VCaP (cell line): ENCODE measurements around the gene SUFU.

Experiments used
- H3K27ac ChIP-seq: fragments of 450-650 bp; 2 replicates; pipeline ENCODE4 v1.5.1; 2017
- CTCF ChIP-seq: fragments of 450-650 bp; conservative IDR thresholded peaks from 2 replicates; pipeline ENCODE4 v1.5.1; 2017; ENCODE audit warnings: mild to moderate bottlenecking, moderate library complexity

Gene SUFU

GRCh38 chr10:102624751-102625645 is 121.2 kb downstream of the SUFU start:
- no peak for TF ChIP-seq CTCF
- H3K27ac ChIP-seq, result no peak overlapping the region

GRCh38 chr10:102626026-102626685 is 122.4 kb downstream of the SUFU start:
- TF ChIP-seq CTCF, result no peak
- no peak overlapping the region for H3K27ac ChIP-seq

- H3K27ac ChIP-seq, result no peak overlapping the region
- TF ChIP-seq CTCF, result no peak
Measured at GRCh38 chr10:102627291-102627735, 123.5 kb downstream of the SUFU start.

- TF ChIP-seq CTCF, result no peak
- H3K27ac ChIP-seq, result no peak overlapping the region
Measured at GRCh38 chr10:102627736-102628293, 124.0 kb downstream of the SUFU start.

GRCh38 chr10:102628451-102628911 is 124.7 kb downstream of the SUFU start:
- H3K27ac ChIP-seq, result no peak overlapping the region
- TF ChIP-seq CTCF, result no peak

- H3K27ac ChIP-seq, result no peak overlapping the region
Measured at GRCh38 chr10:102629661-102630614, 126.2 kb downstream of the SUFU start.

More at GRCh38 chr10:102629661-102630614, 126.2 kb downstream of the SUFU start:
- TF ChIP-seq CTCF, result no peak
